K562 (cell line): ENCODE data around the gene OR2Z1.

ENCODE experiments used
- CHD4 ChIP-seq: fragments of 200-600 bp; sonication (generic); IDR thresholded peaks from 3 replicates; pipeline ENCODE4 v1.6.1; 2012; ENCODE audit warnings: low read depth, mild to moderate bottlenecking, mixed read lengths, low read length, inconsistent platforms; ENCODE audit not compliant: insufficient read depth, insufficient replicate concordance, poor library complexity, severe bottlenecking
- EZH2 ChIP-seq: IDR thresholded peaks from 2 replicates; pipeline ENCODE4 v1.6.1; 2012; ENCODE audit warnings: low read depth, mild to moderate bottlenecking, inconsistent platforms, low read length, borderline replicate concordance
- FOXA1 ChIP-seq: fragments of 450-650 bp; IDR thresholded peaks from 2 replicates; pipeline ENCODE4 v1.6.1; 2016; ENCODE audit warnings: mild to moderate bottlenecking, borderline replicate concordance
- FOXJ3 ChIP-seq: sonication (generic); formaldehyde crosslinking; IDR thresholded peaks from 2 replicates; pipeline ENCODE4 v1.4.0; 2020; ENCODE audit warnings: mild to moderate bottlenecking, missing genetic modification reagents
- NCOR1 ChIP-seq: fragments of 450-650 bp; IDR thresholded peaks from 2 replicates; pipeline ENCODE4 v1.6.1; 2016; ENCODE audit warnings: mild to moderate bottlenecking, moderate library complexity
- POLR3G ChIP-seq: IDR thresholded peaks from 2 replicates; pipeline ENCODE4 v1.6.1; 2011; ENCODE audit not compliant: insufficient read length, insufficient replicate concordance; ENCODE audit errors: extremely low read depth
- TF ChIP-seq, protein P1 (sequence below), 2 experiments: fragments of 450-650 bp; formaldehyde crosslinking in 1 of 2; IDR thresholded peaks; 2 replicates each; pipeline versions ENCODE4 v1.4.0 to v1.6.1; 2014 to 2020; ENCODE audit warnings: mild to moderate bottlenecking in 2 of 2, borderline replicate concordance in 1 of 2, low read depth in 1 of 2
- TF ChIP-seq, protein P2 (sequence below): sonication (generic); formaldehyde crosslinking; IDR thresholded peaks from 2 replicates; pipeline ENCODE4 v1.8.1; 2023; ENCODE audit warnings: mild to moderate bottlenecking, missing genetic modification reagents
- TF ChIP-seq, protein P3 (sequence below): IDR thresholded peaks from 3 replicates; pipeline ENCODE4 v1.6.1; 2011; ENCODE audit warnings: borderline replicate concordance, mild to moderate bottlenecking; ENCODE audit not compliant: insufficient read length, insufficient read depth
- TF ChIP-seq, protein P4 (sequence below), 3 experiments: IDR thresholded peaks in 2 of 3; conservative IDR thresholded peaks in 1 of 3; 2 replicates each; pipeline ENCODE4 v1.5.1; 2011 to 2012; ENCODE audit warnings: low read length in 3 of 3, mild to moderate bottlenecking in 3 of 3, control low read depth in 2 of 3, improper control_type of control experiment in 1 of 3, inconsistent platforms in 1 of 3, low read depth in 1 of 3, mixed read lengths in 1 of 3, moderate library complexity in 1 of 3; ENCODE audit not compliant: insufficient read depth in 2 of 3

DNA sequence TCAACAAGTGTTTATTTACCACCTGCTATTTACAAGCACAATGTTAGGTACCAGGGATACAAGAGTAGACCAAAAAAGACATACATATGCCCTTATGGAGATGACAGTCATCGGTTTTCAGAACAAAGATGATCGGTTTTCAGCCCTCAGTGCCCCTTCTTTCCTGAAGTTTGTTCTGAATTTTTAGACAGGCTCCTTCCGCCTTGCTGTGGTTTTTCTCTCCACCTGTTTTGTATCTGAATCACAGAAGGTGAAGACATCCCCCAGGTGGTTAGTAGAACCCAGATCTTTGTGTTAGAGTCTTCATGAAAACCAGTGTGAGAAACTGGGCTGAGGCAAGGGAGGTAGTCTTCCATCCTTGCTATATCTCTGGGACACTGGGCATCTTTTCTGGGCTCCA, 46.4 kb upstream of the OR2Z1 start:
- no peak for TF ChIP-seq NCOR1
- TF ChIP-seq CHD4 = no peak
- TF ChIP-seq, protein P1, sequence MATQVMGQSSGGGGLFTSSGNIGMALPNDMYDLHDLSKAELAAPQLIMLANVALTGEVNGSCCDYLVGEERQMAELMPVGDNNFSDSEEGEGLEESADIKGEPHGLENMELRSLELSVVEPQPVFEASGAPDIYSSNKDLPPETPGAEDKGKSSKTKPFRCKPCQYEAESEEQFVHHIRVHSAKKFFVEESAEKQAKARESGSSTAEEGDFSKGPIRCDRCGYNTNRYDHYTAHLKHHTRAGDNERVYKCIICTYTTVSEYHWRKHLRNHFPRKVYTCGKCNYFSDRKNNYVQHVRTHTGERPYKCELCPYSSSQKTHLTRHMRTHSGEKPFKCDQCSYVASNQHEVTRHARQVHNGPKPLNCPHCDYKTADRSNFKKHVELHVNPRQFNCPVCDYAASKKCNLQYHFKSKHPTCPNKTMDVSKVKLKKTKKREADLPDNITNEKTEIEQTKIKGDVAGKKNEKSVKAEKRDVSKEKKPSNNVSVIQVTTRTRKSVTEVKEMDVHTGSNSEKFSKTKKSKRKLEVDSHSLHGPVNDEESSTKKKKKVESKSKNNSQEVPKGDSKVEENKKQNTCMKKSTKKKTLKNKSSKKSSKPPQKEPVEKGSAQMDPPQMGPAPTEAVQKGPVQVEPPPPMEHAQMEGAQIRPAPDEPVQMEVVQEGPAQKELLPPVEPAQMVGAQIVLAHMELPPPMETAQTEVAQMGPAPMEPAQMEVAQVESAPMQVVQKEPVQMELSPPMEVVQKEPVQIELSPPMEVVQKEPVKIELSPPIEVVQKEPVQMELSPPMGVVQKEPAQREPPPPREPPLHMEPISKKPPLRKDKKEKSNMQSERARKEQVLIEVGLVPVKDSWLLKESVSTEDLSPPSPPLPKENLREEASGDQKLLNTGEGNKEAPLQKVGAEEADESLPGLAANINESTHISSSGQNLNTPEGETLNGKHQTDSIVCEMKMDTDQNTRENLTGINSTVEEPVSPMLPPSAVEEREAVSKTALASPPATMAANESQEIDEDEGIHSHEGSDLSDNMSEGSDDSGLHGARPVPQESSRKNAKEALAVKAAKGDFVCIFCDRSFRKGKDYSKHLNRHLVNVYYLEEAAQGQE (IDR thresholded peaks at IDR 0.05; ENCODE audit: borderline replicate concordance) = no peak
- TF ChIP-seq, protein P1 (CRISPR knock-in tag; IDR thresholded peaks at IDR 0.05; ENCODE audit: low read depth) = no peak
- TF ChIP-seq, protein P2, sequence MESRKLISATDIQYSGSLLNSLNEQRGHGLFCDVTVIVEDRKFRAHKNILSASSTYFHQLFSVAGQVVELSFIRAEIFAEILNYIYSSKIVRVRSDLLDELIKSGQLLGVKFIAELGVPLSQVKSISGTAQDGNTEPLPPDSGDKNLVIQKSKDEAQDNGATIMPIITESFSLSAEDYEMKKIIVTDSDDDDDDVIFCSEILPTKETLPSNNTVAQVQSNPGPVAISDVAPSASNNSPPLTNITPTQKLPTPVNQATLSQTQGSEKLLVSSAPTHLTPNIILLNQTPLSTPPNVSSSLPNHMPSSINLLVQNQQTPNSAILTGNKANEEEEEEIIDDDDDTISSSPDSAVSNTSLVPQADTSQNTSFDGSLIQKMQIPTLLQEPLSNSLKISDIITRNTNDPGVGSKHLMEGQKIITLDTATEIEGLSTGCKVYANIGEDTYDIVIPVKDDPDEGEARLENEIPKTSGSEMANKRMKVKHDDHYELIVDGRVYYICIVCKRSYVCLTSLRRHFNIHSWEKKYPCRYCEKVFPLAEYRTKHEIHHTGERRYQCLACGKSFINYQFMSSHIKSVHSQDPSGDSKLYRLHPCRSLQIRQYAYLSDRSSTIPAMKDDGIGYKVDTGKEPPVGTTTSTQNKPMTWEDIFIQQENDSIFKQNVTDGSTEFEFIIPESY = no peak
- TF ChIP-seq, protein P3, sequence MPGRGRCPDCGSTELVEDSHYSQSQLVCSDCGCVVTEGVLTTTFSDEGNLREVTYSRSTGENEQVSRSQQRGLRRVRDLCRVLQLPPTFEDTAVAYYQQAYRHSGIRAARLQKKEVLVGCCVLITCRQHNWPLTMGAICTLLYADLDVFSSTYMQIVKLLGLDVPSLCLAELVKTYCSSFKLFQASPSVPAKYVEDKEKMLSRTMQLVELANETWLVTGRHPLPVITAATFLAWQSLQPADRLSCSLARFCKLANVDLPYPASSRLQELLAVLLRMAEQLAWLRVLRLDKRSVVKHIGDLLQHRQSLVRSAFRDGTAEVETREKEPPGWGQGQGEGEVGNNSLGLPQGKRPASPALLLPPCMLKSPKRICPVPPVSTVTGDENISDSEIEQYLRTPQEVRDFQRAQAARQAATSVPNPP = no peak
- no peak for TF ChIP-seq POLR3G
- TF ChIP-seq, protein P4, sequence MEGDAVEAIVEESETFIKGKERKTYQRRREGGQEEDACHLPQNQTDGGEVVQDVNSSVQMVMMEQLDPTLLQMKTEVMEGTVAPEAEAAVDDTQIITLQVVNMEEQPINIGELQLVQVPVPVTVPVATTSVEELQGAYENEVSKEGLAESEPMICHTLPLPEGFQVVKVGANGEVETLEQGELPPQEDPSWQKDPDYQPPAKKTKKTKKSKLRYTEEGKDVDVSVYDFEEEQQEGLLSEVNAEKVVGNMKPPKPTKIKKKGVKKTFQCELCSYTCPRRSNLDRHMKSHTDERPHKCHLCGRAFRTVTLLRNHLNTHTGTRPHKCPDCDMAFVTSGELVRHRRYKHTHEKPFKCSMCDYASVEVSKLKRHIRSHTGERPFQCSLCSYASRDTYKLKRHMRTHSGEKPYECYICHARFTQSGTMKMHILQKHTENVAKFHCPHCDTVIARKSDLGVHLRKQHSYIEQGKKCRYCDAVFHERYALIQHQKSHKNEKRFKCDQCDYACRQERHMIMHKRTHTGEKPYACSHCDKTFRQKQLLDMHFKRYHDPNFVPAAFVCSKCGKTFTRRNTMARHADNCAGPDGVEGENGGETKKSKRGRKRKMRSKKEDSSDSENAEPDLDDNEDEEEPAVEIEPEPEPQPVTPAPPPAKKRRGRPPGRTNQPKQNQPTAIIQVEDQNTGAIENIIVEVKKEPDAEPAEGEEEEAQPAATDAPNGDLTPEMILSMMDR (IDR thresholded peaks at IDR 0.05 in 2 of 3, conservative IDR thresholded peaks at IDR 0.05 in 1 of 3; ENCODE audit: insufficient read depth in 2 of 3, low read depth in 1 of 3, low read length in 3 of 3) = no peak
- TF ChIP-seq FOXJ3 = no peak
- no peak for TF ChIP-seq FOXA1
- TF ChIP-seq EZH2 = no peak
